Activated B cell treated with CpG ODN at 0.5 μM for 24 hours (primary cell): ENCODE measurements around the gene CILP2. TPM values are rescaled to one million over a fixed set of nuclear protein-coding genes. Genes with fewer than 3 reads are reported as not detected.

ENCODE experiments used
- ATAC-seq: fragments of 200-7000 bp; cut with Tn5 transposase; one replicate; pipeline ENCODE4 v1.10.0; 2021; ENCODE audit warnings: low read depth, mild to moderate bottlenecking, moderate library complexity
- CTCF ChIA-PET: fragments of 350-600 bp; sonication (Branson Sonifier 250); formaldehyde crosslinking; loops from one replicate; lab custom pipeline; 2021; ENCODE audit warnings: antibody characterized with exemption; lab: Charles Lee
- POLR2A ChIA-PET: fragments of 350-600 bp; sonication (Branson Sonifier 250); formaldehyde crosslinking; loops from one replicate; lab custom pipeline; 2021; ENCODE audit warnings: antibody characterized with exemption; lab: Charles Lee
- DNase-seq: peaks from one replicate; pipeline ENCODE4 v3.0.0; 2022
- H3K27ac Mint-ChIP-seq: one replicate; pipeline ENCODE4 v1.8.0; 2020; ENCODE audit warnings: mixed read lengths
- H3K27me3 Mint-ChIP-seq: one replicate; pipeline ENCODE4 v1.8.0; 2021; ENCODE audit warnings: mixed read lengths
- H3K36me3 Mint-ChIP-seq: one replicate; pipeline ENCODE4 v1.8.0; 2021; ENCODE audit warnings: low read depth, mixed read lengths
- H3K4me1 Mint-ChIP-seq: one replicate; pipeline ENCODE4 v1.8.0; 2021; ENCODE audit warnings: mixed read lengths
- H3K4me3 Mint-ChIP-seq: one replicate; pipeline ENCODE4 v1.8.0; 2020; ENCODE audit warnings: mild to moderate bottlenecking, mixed read lengths
- H3K9me3 Mint-ChIP-seq: one replicate; pipeline ENCODE4 v1.8.0; 2020; ENCODE audit warnings: mixed read lengths
- intact Hi-C: fragments of 100-400 bp; cut with micrococcal nuclease; formaldehyde crosslinking; loops from one replicate; pipeline ENCODE4 v1.15.1; 2024
- total RNA-seq: library from RNA; stranded (reverse); gene quantifications from 2 replicates; pipeline ENCODE4 v1.2.3, GENCODE V29; 2022
- TF ChIP-seq, protein P1 (sequence below): fragments of 200-600 bp; IDR thresholded peaks from one replicate; pipeline ENCODE4 v1.8.0; 2022; ENCODE audit warnings: antibody characterized with exemption, mild to moderate bottlenecking

The CILP2 gene
- total RNA-seq, 1 donor from 2014 or later: 0.27 TPM

DNA sequence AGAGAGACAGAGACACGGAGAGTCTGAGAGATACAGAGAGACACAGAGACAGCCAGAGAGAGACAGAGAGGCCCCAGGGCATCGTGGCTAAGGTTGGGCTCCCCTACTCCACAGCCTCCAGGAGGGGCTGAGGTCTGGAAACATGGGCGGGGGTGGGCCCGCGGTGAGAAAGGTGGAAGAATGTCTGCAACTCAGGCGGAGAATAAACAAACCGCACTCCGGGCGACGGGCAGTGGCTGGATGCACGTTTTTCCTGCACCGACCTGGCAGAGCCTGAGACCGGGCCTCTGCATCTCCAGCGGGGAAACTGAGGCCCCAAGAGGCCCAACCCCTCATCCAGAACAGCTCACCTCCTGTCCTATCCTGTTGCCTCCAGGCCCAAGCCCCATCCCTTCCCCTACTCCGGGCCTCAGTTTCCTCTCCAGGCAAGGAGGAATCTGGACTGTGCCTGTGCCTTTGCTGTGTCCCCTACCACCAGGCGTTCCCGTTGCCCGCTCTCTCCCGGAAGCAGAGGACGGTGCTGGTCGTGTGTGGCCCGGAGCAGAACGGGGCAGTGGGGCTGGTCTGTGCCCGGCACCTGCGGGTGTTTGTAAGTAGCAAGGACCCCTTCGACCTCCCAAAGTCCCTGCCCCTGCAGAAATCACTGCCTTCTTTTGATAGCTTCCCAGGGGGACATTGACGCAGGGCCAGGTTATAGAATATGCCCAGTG is 3.4 kb upstream of the CILP2 start:
- Mint-ChIP-seq H3K27ac (no peak overlapping the region), H3K9me3 (no peaks in the 10 kb centered on the region), H3K36me3 (peaks cover 12% of the 10 kb centered on the region), H3K4me3 (no peak overlapping the region), H3K27me3 (peaks cover 9% of the 10 kb centered on the region), H3K4me1 (peaks cover 23% of the 10 kb centered on the region)
- ATAC-seq (no peak), DNase-seq (no peak)
- POLR2A ChIA-PET: interaction anchor here (1.4 kb wide), 1 partner anchor 19 kb away, joined by 3 read pairs; the partner anchor contains the start of genes NDUFA13 and TSSK6
- intact Hi-C loops: no loop called here
- CTCF ChIA-PET: no interaction called here
- TF ChIP-seq, protein P1, sequence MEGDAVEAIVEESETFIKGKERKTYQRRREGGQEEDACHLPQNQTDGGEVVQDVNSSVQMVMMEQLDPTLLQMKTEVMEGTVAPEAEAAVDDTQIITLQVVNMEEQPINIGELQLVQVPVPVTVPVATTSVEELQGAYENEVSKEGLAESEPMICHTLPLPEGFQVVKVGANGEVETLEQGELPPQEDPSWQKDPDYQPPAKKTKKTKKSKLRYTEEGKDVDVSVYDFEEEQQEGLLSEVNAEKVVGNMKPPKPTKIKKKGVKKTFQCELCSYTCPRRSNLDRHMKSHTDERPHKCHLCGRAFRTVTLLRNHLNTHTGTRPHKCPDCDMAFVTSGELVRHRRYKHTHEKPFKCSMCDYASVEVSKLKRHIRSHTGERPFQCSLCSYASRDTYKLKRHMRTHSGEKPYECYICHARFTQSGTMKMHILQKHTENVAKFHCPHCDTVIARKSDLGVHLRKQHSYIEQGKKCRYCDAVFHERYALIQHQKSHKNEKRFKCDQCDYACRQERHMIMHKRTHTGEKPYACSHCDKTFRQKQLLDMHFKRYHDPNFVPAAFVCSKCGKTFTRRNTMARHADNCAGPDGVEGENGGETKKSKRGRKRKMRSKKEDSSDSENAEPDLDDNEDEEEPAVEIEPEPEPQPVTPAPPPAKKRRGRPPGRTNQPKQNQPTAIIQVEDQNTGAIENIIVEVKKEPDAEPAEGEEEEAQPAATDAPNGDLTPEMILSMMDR: no peak

DNA sequence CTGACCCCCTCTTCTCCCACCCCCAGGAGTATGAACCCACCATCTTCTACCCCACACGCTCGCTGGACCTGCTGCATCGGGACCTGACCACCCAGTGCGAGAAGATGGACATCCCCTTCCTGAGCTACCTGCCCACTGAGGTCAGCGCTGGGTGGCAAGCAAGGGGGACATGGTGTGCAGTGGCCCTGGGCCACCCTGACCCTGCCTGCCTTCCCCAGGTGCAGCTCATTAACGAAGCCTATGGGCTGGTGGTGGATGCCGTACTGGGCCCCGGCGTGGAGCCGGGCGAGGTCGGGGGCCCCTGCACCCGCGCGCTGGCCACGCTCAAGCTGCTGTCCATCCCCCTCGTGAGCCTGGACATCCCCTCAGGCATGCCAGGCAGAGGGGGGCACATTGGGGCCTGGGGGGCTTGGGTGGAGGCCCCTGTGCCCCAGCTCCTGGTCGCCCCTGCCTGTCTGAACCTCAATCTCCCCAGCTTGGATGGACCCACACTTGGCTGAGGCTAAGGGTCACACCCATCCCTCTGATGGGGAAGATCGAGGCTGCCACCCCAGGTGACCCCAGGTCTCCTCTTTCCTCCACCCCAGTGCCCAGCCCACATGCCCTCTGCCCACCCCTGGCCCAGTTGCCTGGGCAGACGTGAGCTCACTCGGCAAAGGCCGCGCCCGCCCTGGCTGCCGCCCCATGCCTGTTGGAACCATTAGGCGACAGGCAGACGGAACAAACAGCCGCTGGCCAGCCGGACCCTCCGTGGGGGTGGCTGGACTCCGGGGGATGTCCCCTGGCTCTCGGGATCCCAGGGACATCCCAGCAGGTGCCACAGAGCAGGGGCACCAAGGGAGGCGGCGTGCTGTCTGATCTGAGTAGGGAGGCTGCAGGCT is 2.5 kb upstream of the CILP2 start:
- Mint-ChIP-seq H3K36me3 (peaks cover 9% of the 10 kb centered on the region), H3K27me3 (peaks cover 11% of the 10 kb centered on the region), H3K4me1 (peaks cover 25% of the 10 kb centered on the region), H3K4me3 (no peak overlapping the region), H3K27ac (no peak overlapping the region), H3K9me3 (no peaks in the 10 kb centered on the region)
- POLR2A ChIA-PET: no interaction called here
- CTCF ChIA-PET: no interaction called here
- DNase-seq: no peak
- ATAC-seq: no peak
- TF ChIP-seq, protein P1: no peak
- intact Hi-C loops: no loop called here

DNA sequence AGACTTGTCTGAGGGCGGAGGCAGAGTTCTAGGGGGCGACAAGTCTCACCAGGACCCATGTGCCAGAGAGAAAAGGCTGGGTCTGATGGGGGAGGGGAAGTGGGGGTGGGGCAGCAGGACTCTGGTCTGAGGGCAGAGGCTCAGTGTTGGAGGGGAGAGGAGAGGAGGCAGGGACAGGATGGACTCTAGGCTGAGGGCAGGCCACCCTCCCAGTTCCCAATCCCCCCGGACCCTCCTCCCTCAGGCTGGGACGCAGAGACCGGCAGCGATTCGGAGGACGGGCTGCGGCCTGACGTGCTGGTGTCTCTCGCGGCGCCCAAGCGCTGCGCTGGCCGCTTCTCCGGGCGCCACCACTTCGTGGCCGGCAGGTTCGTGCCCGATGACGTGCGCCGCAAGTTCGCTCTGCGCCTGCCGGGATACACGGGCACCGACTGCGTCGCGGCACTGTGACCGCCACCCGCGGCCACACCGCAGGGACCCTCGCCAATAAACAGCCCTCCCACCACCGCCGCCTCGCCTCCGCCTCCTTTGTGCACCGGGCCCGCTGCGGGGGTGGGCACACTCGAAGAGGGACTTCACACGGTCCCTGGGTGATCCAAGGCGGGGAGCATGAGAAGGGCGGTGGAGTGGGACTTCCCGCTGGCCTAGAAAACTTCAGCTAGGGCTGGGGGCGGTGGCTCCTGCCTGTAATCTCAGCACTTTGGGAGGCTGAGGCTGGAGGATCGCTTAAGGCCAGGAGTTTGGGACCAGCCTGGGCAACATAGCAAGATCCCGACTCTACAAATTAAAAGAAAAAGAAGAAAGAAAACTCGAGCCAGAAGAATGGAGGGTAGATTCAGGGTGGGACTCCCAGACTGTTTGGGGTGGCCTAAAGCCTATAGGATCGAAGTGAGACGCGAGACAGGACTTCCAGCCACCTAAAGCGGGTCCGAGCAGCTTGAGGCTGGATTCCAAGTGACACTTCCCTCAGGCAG is 703 bp upstream of the CILP2 start:
- H3K27me3 Mint-ChIP-seq: peaks cover 15% of the 10 kb centered on the region
- ATAC-seq (no peak), DNase-seq (no peak)
- TF ChIP-seq, protein P1: no peak
- H3K36me3 Mint-ChIP-seq: no peaks in the 10 kb centered on the region
- H3K4me3 Mint-ChIP-seq: peak overlapping the region; percentile 48
- H3K9me3 Mint-ChIP-seq: no peaks in the 10 kb centered on the region
- H3K27ac Mint-ChIP-seq: no peak overlapping the region
- ChIA-PET POLR2A (no interaction called here), CTCF (interaction anchor here (2.0 kb wide), 1 partner anchor 107 kb away, joined by 5 read pairs; the partner anchor contains the start of gene GMIP)
- intact Hi-C loops: no loop called here
- H3K4me1 Mint-ChIP-seq: peaks cover 30% of the 10 kb centered on the region

DNA sequence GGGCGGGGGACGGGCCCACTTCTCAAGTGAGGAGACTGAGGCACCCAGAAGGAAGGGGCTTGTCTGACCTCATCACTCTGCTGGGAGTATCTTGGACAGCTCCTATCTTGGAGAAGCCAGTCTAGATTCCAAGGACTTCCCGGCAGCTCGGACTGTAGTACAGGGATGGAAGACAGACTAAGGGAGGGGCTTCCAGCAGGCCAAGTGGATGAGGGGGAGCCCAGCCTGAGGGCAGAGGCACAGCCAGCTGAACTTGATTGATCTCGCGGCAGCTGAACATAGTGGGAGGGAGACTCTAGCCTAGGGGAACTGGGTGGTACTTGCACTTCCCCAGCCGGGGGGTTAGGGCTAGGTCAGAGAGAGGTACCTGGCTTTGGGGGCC is 711 bp downstream of the CILP2 start:
- DNase-seq (no peak), ATAC-seq (no peak)
- H3K9me3 Mint-ChIP-seq: no peaks in the 10 kb centered on the region
- POLR2A ChIA-PET: interaction anchor here (0.6 to 0.8 kb wide), 4 partner anchors 34 to 886 kb away, joined by 4 to 13 read pairs (median 7); no protein-coding TSS in a partner anchor
- no peak overlapping the region for H3K27ac Mint-ChIP-seq
- H3K4me1 Mint-ChIP-seq: peaks cover 28% of the 10 kb centered on the region
- CTCF ChIA-PET: interaction anchor here (2.0 kb wide), 1 partner anchor 105 kb away, joined by 5 read pairs; the partner anchor contains the start of gene GMIP
- intact Hi-C loops: no loop called here
- H3K27me3 Mint-ChIP-seq: peaks cover 20% of the 10 kb centered on the region
- H3K4me3 Mint-ChIP-seq: peak overlapping the region; percentile 49
- H3K36me3 Mint-ChIP-seq: no peaks in the 10 kb centered on the region
- TF ChIP-seq, protein P1: no peak
